Astrocyte (in vitro differentiated cells and primary cell): Measurements from ENCODE around the gene SHTN1. TPM values are rescaled to one million over a fixed set of nuclear protein-coding genes. Genes with fewer than 3 reads are reported as not detected.

Experiments
- DNase-seq: peaks from one replicate; pipeline ENCODE4 v3.0.0-alpha.2; 2010; ENCODE audit warnings: low read depth
- FAIRE-seq: peaks from 2 replicates; lab custom pipeline; 2011; peaks lifted over from hg19 to GRCh38; lab: Jason Lieb, UNC
- H2AFZ ChIP-seq: 2 replicates; pipeline ENCODE4 v1.6.0; 2012; ENCODE audit warnings: low read depth, low read length, inconsistent platforms
- H3K27ac ChIP-seq: 2 replicates; pipeline ENCODE4 v1.5.1; 2011; ENCODE audit warnings: low read depth, low read length, inconsistent platforms
- H3K27me3 ChIP-seq: 2 replicates; pipeline ENCODE4 v1.6.0; 2011; ENCODE audit warnings: low read length, inconsistent platforms; ENCODE audit not compliant: insufficient read depth
- H3K36me3 ChIP-seq: 2 replicates; pipeline ENCODE4 v1.5.1; 2011; ENCODE audit warnings: low read length, inconsistent platforms; ENCODE audit not compliant: insufficient read depth
- H3K4me1 ChIP-seq: 2 replicates; pipeline ENCODE4 v1.5.1; 2011; ENCODE audit warnings: low read length, inconsistent platforms; ENCODE audit not compliant: insufficient read depth
- H3K4me2 ChIP-seq: 2 replicates; pipeline ENCODE4 v1.6.0; 2012; ENCODE audit warnings: low read length, inconsistent platforms
- H3K4me3 ChIP-seq: 2 replicates; pipeline ENCODE4 v1.5.1; 2011; ENCODE audit warnings: low read depth, mild to moderate bottlenecking, low read length, inconsistent platforms; ENCODE audit not compliant: insufficient read depth
- H3K79me2 ChIP-seq: 2 replicates; pipeline ENCODE4 v1.6.0; 2012; ENCODE audit warnings: mild to moderate bottlenecking, low read length, inconsistent platforms; ENCODE audit not compliant: insufficient read depth
- H3K9ac ChIP-seq: 2 replicates; pipeline ENCODE4 v1.6.0; 2012; ENCODE audit warnings: mild to moderate bottlenecking, low read length, inconsistent platforms
- H3K9me3 ChIP-seq: 2 replicates; pipeline ENCODE4 v1.5.1; 2012; ENCODE audit warnings: low read depth, mild to moderate bottlenecking, low read length, inconsistent platforms; ENCODE audit not compliant: insufficient read depth
- H4K20me1 ChIP-seq: 2 replicates; pipeline ENCODE4 v1.6.0; 2012; ENCODE audit warnings: low read length, inconsistent platforms; ENCODE audit not compliant: insufficient read depth
- H3K27ac Mint-ChIP-seq: one replicate; pipeline ENCODE4 v1.8.0; 2021; ENCODE audit warnings: mild to moderate bottlenecking, mixed read lengths; ENCODE audit not compliant: unreplicated experiment
- H3K27me3 Mint-ChIP-seq: one replicate; pipeline ENCODE4 v1.8.0; 2021; ENCODE audit warnings: low read depth, mixed read lengths; ENCODE audit not compliant: unreplicated experiment
- H3K36me3 Mint-ChIP-seq: one replicate; pipeline ENCODE4 v1.8.0; 2021; ENCODE audit warnings: low read depth, mixed read lengths; ENCODE audit not compliant: unreplicated experiment
- H3K4me1 Mint-ChIP-seq: one replicate; pipeline ENCODE4 v1.8.0; 2021; ENCODE audit warnings: low read depth, mixed read lengths; ENCODE audit not compliant: unreplicated experiment
- H3K4me3 Mint-ChIP-seq: one replicate; pipeline ENCODE4 v1.8.0; 2021; ENCODE audit warnings: mild to moderate bottlenecking, moderate library complexity, mixed read lengths; ENCODE audit not compliant: unreplicated experiment
- H3K9me3 Mint-ChIP-seq: one replicate; pipeline ENCODE4 v1.8.0; 2021; ENCODE audit warnings: mild to moderate bottlenecking, mixed read lengths; ENCODE audit not compliant: unreplicated experiment
- CTCF ChIP-seq: IDR thresholded peaks from 2 replicates; pipeline ENCODE4 v1.5.1; 2011; ENCODE audit warnings: low read depth, mild to moderate bottlenecking, inconsistent platforms, low read length, moderate library complexity; ENCODE audit not compliant: insufficient read depth
- EZH2 ChIP-seq: IDR thresholded peaks from 2 replicates; pipeline ENCODE4 v1.6.1; 2012; ENCODE audit warnings: mild to moderate bottlenecking, low read length, inconsistent platforms; ENCODE audit not compliant: insufficient read depth
- total RNA-seq: library from RNA; stranded (reverse); gene quantifications from 2 replicates; pipeline ENCODE4 v1.2.1, GENCODE V29; 2021

Gene SHTN1
- total RNA-seq, 1 donor from 2014 or later, result 32.7 TPM

DNA sequence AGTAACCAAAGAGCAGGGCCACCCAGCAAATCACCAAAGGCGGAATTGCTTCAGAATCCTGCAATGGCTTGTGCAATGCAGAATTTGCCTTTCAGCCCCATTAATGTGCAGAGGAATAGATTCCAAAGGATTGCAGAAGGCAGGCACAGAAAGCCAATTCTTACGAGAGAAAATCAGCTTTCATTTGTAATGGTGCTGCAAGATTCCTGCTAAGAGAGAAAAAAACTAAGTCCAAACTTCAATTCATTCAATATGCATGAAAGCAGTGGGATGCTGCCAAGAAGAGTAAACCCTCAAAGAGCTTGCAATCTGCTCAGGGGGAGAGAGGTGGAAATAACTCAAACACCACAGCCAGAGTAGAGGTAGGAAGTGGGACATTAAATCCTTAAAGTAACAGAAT, 85.3 kb downstream of the SHTN1 start:
- Histone ChIP-seq H3K27ac (no peak overlapping the region), H3K4me3 (no peak overlapping the region), H3K36me3 (no peaks in the 10 kb centered on the region), H2AFZ (no peak overlapping the region), H3K27me3 (no peaks in the 10 kb centered on the region), H3K4me1 (no peaks in the 10 kb centered on the region), H4K20me1 (no peaks in the 10 kb centered on the region), H3K4me2 (no peak overlapping the region), H3K9ac (no peak overlapping the region), H3K9me3 (no peaks in the 10 kb centered on the region), H3K79me2 (no peaks in the 10 kb centered on the region)
- DNase-seq (no peak), FAIRE-seq (no peak)
- Mint-ChIP-seq H3K4me1 (no peaks in the 10 kb centered on the region), H3K36me3 (peaks cover 9% of the 10 kb centered on the region), H3K9me3 (no peaks in the 10 kb centered on the region), H3K4me3 (no peak overlapping the region), H3K27me3 (no peaks in the 10 kb centered on the region), H3K27ac (no peak overlapping the region)
- no peak for TF ChIP-seq EZH2
- TF ChIP-seq CTCF, result no peak

DNA sequence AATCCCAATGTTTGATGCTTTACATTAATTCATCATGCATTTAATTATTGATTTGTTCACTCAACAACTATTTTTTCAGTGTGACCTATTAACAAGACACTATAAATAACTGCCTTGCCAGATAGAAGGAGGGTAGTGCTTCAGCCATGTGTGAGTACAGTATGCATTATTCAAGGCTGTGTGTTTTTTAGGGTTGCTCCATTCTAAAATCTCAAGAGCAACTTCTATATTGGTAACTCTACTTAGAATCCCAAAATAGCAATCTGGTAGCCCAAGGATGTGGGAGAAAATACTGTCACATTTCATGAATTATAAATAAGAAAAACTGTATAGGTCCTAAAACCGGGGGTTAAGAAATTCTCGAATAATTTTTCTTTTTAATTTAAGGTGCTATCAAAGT, 85.8 kb downstream of the SHTN1 start:
- Histone ChIP-seq H3K9me3 (no peaks in the 10 kb centered on the region), H3K27me3 (no peaks in the 10 kb centered on the region), H3K4me1 (no peaks in the 10 kb centered on the region), H3K9ac (no peak overlapping the region), H4K20me1 (no peaks in the 10 kb centered on the region), H3K79me2 (no peaks in the 10 kb centered on the region), H2AFZ (no peak overlapping the region), H3K4me2 (no peak overlapping the region), H3K4me3 (no peak overlapping the region), H3K36me3 (no peaks in the 10 kb centered on the region), H3K27ac (no peak overlapping the region)
- Mint-ChIP-seq H3K27me3 (no peaks in the 10 kb centered on the region), H3K4me1 (no peaks in the 10 kb centered on the region), H3K4me3 (no peak overlapping the region), H3K27ac (no peak overlapping the region), H3K36me3 (peaks cover 9% of the 10 kb centered on the region), H3K9me3 (no peaks in the 10 kb centered on the region)
- FAIRE-seq (no peak), DNase-seq (no peak)
- no peak for TF ChIP-seq EZH2
- no peak for TF ChIP-seq CTCF

DNA sequence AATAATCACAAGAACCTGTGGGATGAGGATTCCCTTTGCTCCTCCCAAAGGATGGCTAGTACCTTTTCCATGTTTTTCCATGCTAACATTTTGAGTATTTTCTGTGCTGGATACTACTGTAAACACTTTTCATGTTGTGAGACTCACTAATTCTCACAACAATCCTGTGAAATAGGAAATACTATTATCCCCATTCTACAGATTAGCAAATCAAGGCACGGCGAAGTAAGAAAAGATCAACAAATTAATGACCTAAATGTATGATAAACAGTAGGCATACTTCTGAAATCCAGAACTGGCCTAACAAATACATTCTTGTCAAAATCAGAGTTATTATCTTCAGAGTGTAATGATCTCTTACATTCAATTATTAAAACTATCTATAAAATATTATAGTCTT, 86.4 kb downstream of the SHTN1 start:
- Histone ChIP-seq H3K36me3 (no peaks in the 10 kb centered on the region), H3K27ac (no peak overlapping the region), H3K4me1 (no peaks in the 10 kb centered on the region), H3K79me2 (no peaks in the 10 kb centered on the region), H3K27me3 (no peaks in the 10 kb centered on the region), H3K9me3 (no peaks in the 10 kb centered on the region), H3K9ac (no peak overlapping the region), H3K4me2 (no peak overlapping the region), H3K4me3 (no peak overlapping the region), H2AFZ (no peak overlapping the region), H4K20me1 (no peaks in the 10 kb centered on the region)
- FAIRE-seq, result no peak
- no peak overlapping the region for H3K27ac Mint-ChIP-seq
- peaks cover 10% of the 10 kb centered on the region for H3K36me3 Mint-ChIP-seq
- H3K27me3 Mint-ChIP-seq, result no peaks in the 10 kb centered on the region
- no peaks in the 10 kb centered on the region for H3K9me3 Mint-ChIP-seq
- no peaks in the 10 kb centered on the region for H3K4me1 Mint-ChIP-seq
- H3K4me3 Mint-ChIP-seq, result no peak overlapping the region
- DNase-seq, result no peak
- no peak for TF ChIP-seq EZH2
- no peak for TF ChIP-seq CTCF
